Testis (tissue), 5 donors: ENCODE data around the gene MAPKAPK2. TPM values are rescaled to one million over a fixed set of nuclear protein-coding genes. Genes with fewer than 3 reads are reported as not detected.

Source experiments
- DNase-seq: peaks from one replicate; pipeline ENCODE4 v3.0.0-alpha.2; 2019
- H3K27ac ChIP-seq, 2 donors: fragments of 200-600 bp; sonication (generic); one replicate each; pipeline ENCODE4 v1.5.1; 2019
- H3K27me3 ChIP-seq: fragments of 200-600 bp; sonication (generic); one replicate; pipeline ENCODE4 v1.5.1; 2019
- H3K36me3 ChIP-seq: fragments of 200-600 bp; sonication (generic); one replicate; pipeline ENCODE4 v1.5.1; 2017; ENCODE audit warnings: low read depth; ENCODE audit errors: missing control alignments
- H3K4me1 ChIP-seq: fragments of 200-600 bp; sonication (generic); one replicate; pipeline ENCODE4 v1.5.1; 2019
- H3K4me3 ChIP-seq, 2 donors: fragments of 200-600 bp; sonication (generic); one replicate each; pipeline ENCODE4 v1.5.1; 2017 to 2019
- H3K9me3 ChIP-seq: fragments of 200-600 bp; sonication (generic); one replicate; pipeline ENCODE4 v1.5.1; 2017
- POLR2A ChIP-seq: fragments of 450-650 bp; IDR thresholded peaks from one replicate; pipeline ENCODE4 v1.6.1; 2017; ENCODE audit warnings: antibody characterized with exemption, mild to moderate bottlenecking, moderate library complexity
- WGBS, 2 donors: methylation state at CpG; one replicate each; pipeline ENCODE4 v1.1.5; 2018; 5-methylcytosine and 5-hydroxymethylcytosine counted together
- intact Hi-C: fragments of 100-400 bp; cut with DNase I; formaldehyde crosslinking; loops from one replicate; pipeline ENCODE4 v1.15.1; 2023; ENCODE audit warnings: low total_unique reads
- long read RNA-seq, 2 donors: transcript quantifications; one replicate each; lab custom pipeline, GENCODE V29; 2026
- polyA plus RNA-seq: library from polyadenylated mRNA; stranded (reverse); fragments of 350-450 nt; fragmentation: Illumina TruSeq; extraction: RNeasy Lipid Tissue Mini Kit (QIAGEN cat#74804); gene quantifications from one replicate; pipeline ENCODE4 v1.2.3, GENCODE V29; 2014; ENCODE audit warnings: low read depth, low replicate concordance; ENCODE audit not compliant: insufficient read depth
- total RNA-seq, 2 donors: library from RNA; depleted of rRNA; stranded (reverse); fragments of >200 nt; gene quantifications; one replicate each; pipeline ENCODE4 v1.2.3, GENCODE V29; 2016
- TF ChIP-seq, protein P1 (sequence below), 3 experiments: fragments of 450-650 bp in 2 of 3; fragments of 200-600 bp in 1 of 3; sonication (generic) in 1 of 3; IDR thresholded peaks; one replicate each; pipeline ENCODE4 v1.5.1; 2016 to 2019; ENCODE audit warnings: antibody characterized with exemption in 3 of 3, mild to moderate bottlenecking in 2 of 3, moderate library complexity in 1 of 3

MAPKAPK2 gene
- total RNA-seq (10 to 100 TPM; 66.3 to 69.1 TPM), polyA plus RNA-seq (76.5 TPM)
- long read RNA-seq, donor 1, transcript MAPKAPK2-202 (10 exons, 2,961 nt), result major isoform, 14 of 15 reads
- long read RNA-seq, donor 1, partial matches to known transcripts, result 0 of 15 reads
- long read RNA-seq, donor 1, other reads (novel, unspliced or antisense), result 0 of 15 reads
- long read RNA-seq, donor 2, transcript MAPKAPK2-202 (10 exons, 2,961 nt), result major isoform, 5 of 6 reads
- long read RNA-seq, donor 2, partial matches to known transcripts, result 0 of 6 reads
- long read RNA-seq, donor 2, other reads (novel, unspliced or antisense), result 0 of 6 reads

DNA sequence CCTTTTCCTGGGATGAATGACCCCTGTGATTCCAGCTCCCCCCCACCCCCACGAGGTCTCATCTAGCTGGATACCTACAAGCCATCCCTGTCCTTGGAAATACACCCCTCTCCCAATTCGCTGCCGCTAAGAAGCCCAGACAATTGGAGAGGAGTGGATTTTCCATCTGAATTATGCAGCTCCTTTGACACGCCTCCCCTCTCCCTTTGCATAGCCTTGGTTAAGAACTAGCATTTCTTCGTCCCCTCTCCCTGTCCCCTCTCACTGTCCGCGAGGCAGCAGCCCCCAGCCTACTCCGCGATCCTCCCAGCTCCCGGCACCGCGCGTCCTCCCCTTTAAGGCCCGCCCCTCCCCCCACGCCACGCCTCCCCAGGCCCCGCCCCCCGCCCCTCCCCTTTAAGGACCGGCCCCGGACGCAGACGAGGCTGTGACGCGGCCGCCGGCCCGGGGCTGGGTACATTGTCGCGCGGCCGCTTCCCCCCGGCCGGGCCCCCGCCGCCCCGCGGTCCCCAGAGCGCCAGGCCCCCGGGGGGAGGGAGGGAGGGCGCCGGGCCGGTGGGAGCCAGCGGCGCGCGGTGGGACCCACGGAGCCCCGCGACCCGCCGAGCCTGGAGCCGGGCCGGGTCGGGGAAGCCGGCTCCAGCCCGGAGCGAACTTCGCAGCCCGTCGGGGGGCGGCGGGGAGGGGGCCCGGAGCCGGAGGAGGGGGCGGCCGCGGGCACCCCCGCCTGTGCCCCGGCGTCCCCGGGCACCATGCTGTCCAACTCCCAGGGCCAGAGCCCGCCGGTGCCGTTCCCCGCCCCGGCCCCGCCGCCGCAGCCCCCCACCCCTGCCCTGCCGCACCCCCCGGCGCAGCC, at the start of gene MAPKAPK2:
Gene MAPKAPK2 (plus strand): TSS at position 428 of the 856 bp plus-strand sequence. CDS start 325 bp downstream, at position 753.
- peak within 1 kb of the TSS; percentile 74 to 92 for H3K4me3 ChIP-seq
- peak within 1 kb of the TSS; percentile 68 to 95 for H3K27ac ChIP-seq
- H3K27me3 ChIP-seq, result no peaks in the 10 kb centered on the region
- WGBS, 2 donors, result 1 to 3% methylated on average over 14 to 38 of the region's 82 CpGs
- intact Hi-C loops, result no loop called here
- H3K4me1 ChIP-seq, result peaks cover 27% of the 10 kb centered on the region
- H3K9me3 ChIP-seq, result no peaks in the 10 kb centered on the region
- no peaks in the 10 kb centered on the region for H3K36me3 ChIP-seq
- peak; percentile 86 for DNase-seq
- TF ChIP-seq, protein P1, sequence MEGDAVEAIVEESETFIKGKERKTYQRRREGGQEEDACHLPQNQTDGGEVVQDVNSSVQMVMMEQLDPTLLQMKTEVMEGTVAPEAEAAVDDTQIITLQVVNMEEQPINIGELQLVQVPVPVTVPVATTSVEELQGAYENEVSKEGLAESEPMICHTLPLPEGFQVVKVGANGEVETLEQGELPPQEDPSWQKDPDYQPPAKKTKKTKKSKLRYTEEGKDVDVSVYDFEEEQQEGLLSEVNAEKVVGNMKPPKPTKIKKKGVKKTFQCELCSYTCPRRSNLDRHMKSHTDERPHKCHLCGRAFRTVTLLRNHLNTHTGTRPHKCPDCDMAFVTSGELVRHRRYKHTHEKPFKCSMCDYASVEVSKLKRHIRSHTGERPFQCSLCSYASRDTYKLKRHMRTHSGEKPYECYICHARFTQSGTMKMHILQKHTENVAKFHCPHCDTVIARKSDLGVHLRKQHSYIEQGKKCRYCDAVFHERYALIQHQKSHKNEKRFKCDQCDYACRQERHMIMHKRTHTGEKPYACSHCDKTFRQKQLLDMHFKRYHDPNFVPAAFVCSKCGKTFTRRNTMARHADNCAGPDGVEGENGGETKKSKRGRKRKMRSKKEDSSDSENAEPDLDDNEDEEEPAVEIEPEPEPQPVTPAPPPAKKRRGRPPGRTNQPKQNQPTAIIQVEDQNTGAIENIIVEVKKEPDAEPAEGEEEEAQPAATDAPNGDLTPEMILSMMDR (IDR thresholded peaks at IDR 0.05), result no peak
- TF ChIP-seq POLR2A, result no peak

- intact Hi-C loops, result loop anchor here (10.0 kb wide), 1 partner anchor 279 kb away; no protein-coding TSS in a partner anchor
- Histone ChIP-seq H3K9me3 (no peaks in the 10 kb centered on the region), H3K36me3 (no peaks in the 10 kb centered on the region), H3K4me1 (peaks cover 7% of the 10 kb centered on the region), H3K27me3 (no peaks in the 10 kb centered on the region), H3K4me3 (peak within 1 kb of the TSS; percentile 66 to 77), H3K27ac (peak within 1 kb of the TSS; percentile 36 to 71)
- peak; percentile 95 for DNase-seq
- peak; percentile 48 for TF ChIP-seq POLR2A
- TF ChIP-seq, protein P1 (IDR thresholded peaks at IDR 0.05), result peak in 1 of 3 experiments; percentile 25
- 1% methylated on average over 23 to 61 of the region's 84 CpGs for WGBS, 2 donors
These were observed 49.4 kb upstream of the MAPKAPK2 start, which contains the start of gene DYRK3 for GRCh38 chr1:206635080-206635977. Gene DYRK3 (plus strand): TSS chr1:206635536. CDS start chr1:206635704, 168 bp downstream.

DNA sequence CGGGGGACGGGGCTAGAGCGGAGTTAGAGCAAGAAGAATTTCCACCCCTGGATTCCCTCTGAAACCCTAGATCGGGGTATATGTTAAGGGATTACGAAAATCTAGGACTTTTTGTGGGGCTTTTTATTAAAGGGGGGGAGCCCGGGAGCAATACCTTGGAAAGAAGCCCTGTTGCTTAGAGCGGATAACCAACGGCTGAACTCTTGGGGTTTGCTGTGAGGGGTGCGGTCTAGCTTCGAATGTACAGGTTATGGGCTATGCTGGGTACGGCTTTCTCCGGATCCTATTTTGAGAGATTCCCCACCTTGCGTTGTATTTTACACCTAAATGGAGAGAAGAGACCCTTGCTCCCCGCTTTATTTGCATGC, 48.7 kb upstream of the MAPKAPK2 start:
- Histone ChIP-seq H3K27me3 (no peaks in the 10 kb centered on the region), H3K4me1 (peaks cover 7% of the 10 kb centered on the region), H3K27ac (peak overlapping the region; percentile 23 to 71), H3K4me3 (peak overlapping the region; percentile 66 to 77), H3K36me3 (no peaks in the 10 kb centered on the region), H3K9me3 (no peaks in the 10 kb centered on the region)
- TF ChIP-seq POLR2A, result no peak
- intact Hi-C loops, result loop anchor here (10.0 kb wide), 1 partner anchor 279 kb away; no protein-coding TSS in a partner anchor
- 3 to 9% methylated on average over 14 of the region's 14 CpGs for WGBS, 2 donors
- DNase-seq, result no peak

DNA sequence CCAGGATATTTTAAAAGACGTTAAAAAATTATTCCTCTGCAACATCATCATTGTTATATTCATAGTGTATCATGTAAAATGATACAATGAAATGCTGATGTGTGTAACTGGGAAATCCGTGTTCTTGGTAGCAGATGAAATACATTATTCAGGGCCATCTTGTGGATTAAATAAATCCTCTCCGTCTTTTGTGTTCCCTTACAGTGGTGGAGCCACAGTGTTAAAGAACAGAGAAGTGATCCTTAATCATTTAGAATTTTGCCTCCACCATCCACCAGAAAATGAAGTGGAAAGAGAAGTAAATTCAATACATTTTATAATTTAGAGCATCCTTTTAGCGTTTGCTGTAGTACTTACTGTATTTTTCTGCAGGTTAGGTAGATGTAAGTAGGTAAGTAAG, 48.0 kb upstream of the MAPKAPK2 start:
- no peaks in the 10 kb centered on the region for H3K36me3 ChIP-seq
- H3K4me1 ChIP-seq, result peaks cover 7% of the 10 kb centered on the region
- TF ChIP-seq POLR2A, result no peak
- TF ChIP-seq, protein P1 (IDR thresholded peaks at IDR 0.05), result no peak
- WGBS, 2 donors, result 27 to 32% methylated on average over 4 of the region's 4 CpGs
- DNase-seq, result no peak
- no peak overlapping the region for H3K4me3 ChIP-seq
- H3K9me3 ChIP-seq, result no peaks in the 10 kb centered on the region
- no peaks in the 10 kb centered on the region for H3K27me3 ChIP-seq
- intact Hi-C loops, result loop anchor here (10.0 kb wide), 1 partner anchor 278 kb away; no protein-coding TSS in a partner anchor
- no peak overlapping the region for H3K27ac ChIP-seq
